GM23338 (cell line): ENCODE results near the gene PVRIG.
"Not testable (repeated sequence)": the region's sequence is repeated elsewhere in the genome, so short reads cannot be mapped to it uniquely, and the experiment has no call there.

Source experiments
- CREB1 ChIP-seq: fragments of 250-450 bp; sonication (Bioruptor Pico); IDR thresholded peaks from 2 replicates; pipeline ENCODE4 v1.5.0; 2020; ENCODE audit warnings: low read depth, mild to moderate bottlenecking, moderate library complexity
- CTCF ChIP-seq, 2 experiments: fragments of 200-600 bp in 1 of 2; sonication (generic) in 1 of 2; conservative IDR thresholded peaks; 2 replicates each; pipeline versions ENCODE4 v1.5.1 to v1.6.1; 2016 to 2017; ENCODE audit warnings: antibody characterized with exemption in 2 of 2, low read depth in 2 of 2, mild to moderate bottlenecking in 2 of 2, moderate library complexity in 1 of 2
- ETS1 ChIP-seq: IDR thresholded peaks from 2 replicates; pipeline ENCODE4 v1.6.1; 2016; ENCODE audit warnings: antibody characterized with exemption
- EZH2 ChIP-seq: fragments of 200-600 bp; sonication (generic); IDR thresholded peaks from one replicate; pipeline ENCODE4 v1.8.0; 2017; ENCODE audit warnings: antibody characterized with exemption, mild to moderate bottlenecking, low read depth; ENCODE audit not compliant: unreplicated experiment
- EZH2phosphoT487 ChIP-seq: fragments of 200-600 bp; sonication (generic); IDR thresholded peaks from one replicate; pipeline ENCODE4 v1.8.1; 2018; ENCODE audit warnings: antibody characterized with exemption; ENCODE audit not compliant: unreplicated experiment
- JUNB ChIP-seq: IDR thresholded peaks from one replicate; pipeline ENCODE4 v1.6.1; 2016; ENCODE audit warnings: antibody characterized with exemption; ENCODE audit not compliant: unreplicated experiment
- NANOG ChIP-seq: IDR thresholded peaks from 2 replicates; pipeline ENCODE4 v1.6.1; 2016; ENCODE audit warnings: antibody characterized with exemption, borderline replicate concordance
- POLR2AphosphoS5 ChIP-seq: IDR thresholded peaks from 2 replicates; pipeline ENCODE4 v1.6.1; 2016; ENCODE audit warnings: antibody characterized with exemption, low read depth
- REST ChIP-seq: IDR thresholded peaks from one replicate; pipeline ENCODE4 v1.6.1; 2018; ENCODE audit warnings: antibody characterized with exemption; ENCODE audit not compliant: unreplicated experiment
- STAT1 ChIP-seq: IDR thresholded peaks from one replicate; pipeline ENCODE4 v1.6.1; 2016; ENCODE audit warnings: antibody characterized with exemption; ENCODE audit not compliant: unreplicated experiment
- ZNF114 ChIP-seq: fragments of 250-450 bp; sonication (Bioruptor Pico); IDR thresholded peaks from 2 replicates; pipeline ENCODE4 v1.5.0; 2020; ENCODE audit warnings: mild to moderate bottlenecking, moderate library complexity
- ZNF462 ChIP-seq: fragments of 250-450 bp; sonication (Bioruptor Pico); IDR thresholded peaks from 2 replicates; pipeline ENCODE4 v1.5.0; 2020; ENCODE audit warnings: mild to moderate bottlenecking, moderate library complexity

- TF ChIP-seq CTCF (conservative IDR thresholded peaks at IDR 0.05; ENCODE audit: low read depth in 2 of 2); POLR2AphosphoS5; EZH2; NANOG; CREB1 (CRISPR knock-in tag); STAT1; JUNB; ETS1; REST; EZH2phosphoT487; ZNF114; ZNF462 (CRISPR knock-in tag): not testable (repeated sequence)
Observed at GRCh38 chr7:100223376-100223927, 3.7 kb downstream of the PVRIG start.
